GM19099 (cell line): ENCODE data around the gene C8A.

ENCODE experiments used
- POLR2A ChIP-seq: IDR thresholded peaks from 3 replicates; pipeline ENCODE4 v1.6.1; 2011; ENCODE audit warnings: low read depth; ENCODE audit not compliant: insufficient read length; ENCODE audit errors: extremely low read depth

The C8A gene

DNA sequence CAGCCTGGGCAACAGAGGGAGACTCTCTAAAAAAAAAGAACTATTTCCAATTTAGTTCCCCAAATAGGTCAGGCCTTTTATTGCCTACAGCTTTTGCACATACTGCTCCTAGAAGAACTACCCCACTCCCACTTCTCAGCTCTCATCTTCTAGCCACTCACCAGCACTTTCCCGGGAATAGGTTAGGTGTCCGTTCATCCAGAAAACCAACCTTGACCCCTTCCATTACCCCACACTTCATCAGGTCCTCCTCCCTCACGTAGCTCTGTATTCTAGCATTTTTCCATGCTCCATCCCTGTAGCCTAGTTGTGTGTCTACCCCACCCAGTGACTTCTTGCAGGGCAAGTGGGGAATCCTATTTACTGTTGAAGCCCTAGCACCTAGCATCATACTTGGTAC, 68.6 kb downstream of the C8A start:
- no peak for TF ChIP-seq POLR2A

DNA sequence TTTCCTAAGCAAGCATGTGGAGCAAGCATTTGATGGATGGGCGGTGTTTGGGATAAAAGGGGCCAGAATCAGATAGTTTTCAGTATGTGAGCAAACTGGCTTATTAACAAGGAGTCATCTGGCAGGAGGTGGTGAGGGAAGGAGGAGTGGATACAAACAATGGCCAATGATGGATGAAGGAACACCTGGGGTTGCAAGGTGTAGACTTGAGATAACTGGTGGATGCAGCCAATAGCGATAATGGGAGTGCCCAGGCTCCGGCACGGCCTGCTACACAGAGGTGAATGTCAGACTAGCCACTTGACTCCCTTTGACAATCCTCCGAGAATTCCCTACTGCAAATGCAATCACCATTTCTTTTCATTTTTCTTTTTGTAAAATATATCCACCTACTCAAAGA, 69.5 kb downstream of the C8A start:
- no peak for TF ChIP-seq POLR2A

DNA sequence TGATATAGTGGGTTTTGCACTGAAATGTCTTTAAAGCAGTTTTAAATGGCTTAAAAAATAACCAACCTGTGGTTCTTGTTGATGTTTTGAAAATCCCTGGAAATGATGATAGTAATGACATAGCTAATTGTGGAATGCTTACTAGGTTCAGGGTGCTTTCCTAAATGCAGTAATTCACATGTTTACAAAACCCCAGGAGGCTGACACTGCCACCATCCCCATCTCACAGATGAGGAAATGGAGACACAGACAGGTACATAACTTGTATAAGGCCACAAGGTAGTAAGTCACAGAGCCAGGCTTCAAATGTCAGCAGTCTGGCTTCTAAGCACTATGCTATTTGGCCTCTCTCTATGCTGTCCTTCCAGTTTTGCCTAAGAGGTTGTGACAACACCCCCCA, 70.6 kb downstream of the C8A start:
- no peak for TF ChIP-seq POLR2A

DNA sequence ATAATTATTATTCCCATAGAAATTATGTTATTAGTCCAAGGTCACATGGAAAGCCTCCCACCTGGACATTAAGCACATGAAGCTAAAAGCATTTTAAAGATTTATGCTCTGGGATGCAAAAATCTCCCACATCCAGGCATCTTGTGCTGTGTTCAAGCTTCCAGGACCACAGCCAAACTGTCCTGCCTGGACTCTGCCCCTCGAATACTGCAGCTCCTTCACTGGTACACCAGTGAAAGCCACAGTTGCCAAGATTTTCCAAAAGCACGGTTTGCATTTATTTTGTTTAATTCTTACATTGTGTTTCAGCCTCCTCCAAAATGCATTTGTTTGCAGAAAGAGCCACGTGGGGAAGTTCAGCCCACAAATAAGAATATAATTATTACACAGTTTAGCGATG, 72.6 kb downstream of the C8A start:
- no peak for TF ChIP-seq POLR2A

DNA sequence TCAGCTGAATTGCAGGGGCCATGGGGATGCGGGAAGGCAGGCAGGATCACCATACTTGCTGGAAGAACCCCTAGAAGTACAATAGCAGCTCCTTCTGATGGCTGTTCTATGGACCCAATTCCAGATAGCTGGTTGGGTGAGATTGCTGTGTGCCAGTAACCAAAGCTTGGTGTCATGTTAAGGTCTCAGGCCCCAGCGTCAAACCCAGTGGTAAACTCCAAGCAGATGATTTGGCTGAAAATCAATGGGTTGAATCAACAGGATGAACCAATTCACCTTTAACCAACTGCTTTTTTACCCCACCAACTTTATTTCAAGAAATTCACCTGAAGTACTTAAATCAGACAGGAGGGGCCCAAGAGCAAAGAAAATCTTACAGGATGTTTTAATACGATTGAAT, 73.4 kb downstream of the C8A start:
- TF ChIP-seq POLR2A: no peak

DNA sequence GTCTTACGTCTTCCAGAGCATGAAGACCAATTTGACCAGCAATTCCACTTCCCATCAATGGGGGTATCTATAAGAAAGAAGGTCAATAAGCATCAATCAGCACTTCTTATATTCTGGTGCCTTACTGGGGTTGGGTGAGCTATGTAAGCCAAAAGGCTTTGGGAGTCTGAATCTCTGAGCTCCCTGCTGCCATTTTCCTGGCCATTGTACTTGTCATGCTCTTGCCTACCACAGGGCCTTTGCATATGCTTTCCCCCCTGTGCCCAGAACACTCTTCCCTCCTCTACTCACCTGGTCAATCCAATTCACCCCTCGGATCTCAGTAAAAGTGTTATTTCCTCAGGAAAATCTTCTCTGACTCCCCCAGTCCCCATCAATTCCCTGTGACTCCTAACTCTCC, 74.9 kb downstream of the C8A start:
- no peak for TF ChIP-seq POLR2A

DNA sequence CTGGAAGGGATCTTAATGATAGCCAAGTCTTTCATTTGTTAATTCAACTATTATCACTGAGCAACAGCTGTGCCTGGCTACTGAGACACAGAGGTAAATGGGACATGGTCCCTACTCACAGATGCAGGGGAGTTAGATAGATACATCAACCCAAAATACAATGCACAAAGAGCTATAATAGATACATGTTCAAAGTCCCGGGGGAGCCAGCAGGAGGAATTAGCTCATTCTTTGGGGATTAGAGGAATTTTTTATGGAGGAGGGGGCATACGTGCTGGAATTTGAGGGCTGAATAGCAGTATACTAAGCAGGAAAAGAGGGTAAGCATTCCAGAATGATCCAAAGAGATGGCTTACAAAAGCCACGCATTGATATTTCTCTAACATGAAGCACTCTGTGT, 76.6 kb downstream of the C8A start:
- no peak for TF ChIP-seq POLR2A

DNA sequence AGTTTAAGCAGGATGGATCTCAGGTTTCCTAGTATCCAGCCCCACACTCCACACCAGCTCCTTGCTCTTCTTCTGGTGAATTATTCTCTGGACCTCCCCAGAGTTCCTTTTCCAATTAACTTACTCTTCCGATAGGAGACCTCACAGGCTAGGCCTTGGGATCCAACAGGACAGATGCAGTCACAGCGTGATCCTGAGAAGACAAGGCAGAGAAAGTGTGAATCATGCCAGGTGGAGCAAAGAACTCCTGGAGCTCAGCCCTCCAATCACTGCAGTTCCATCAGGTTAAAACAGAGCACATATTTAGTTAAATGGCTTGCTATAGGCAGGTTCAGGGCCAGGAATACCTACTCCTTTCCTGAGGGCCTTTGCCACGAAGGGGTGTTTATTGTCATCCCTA, 77.1 kb downstream of the C8A start:
- no peak for TF ChIP-seq POLR2A

DNA sequence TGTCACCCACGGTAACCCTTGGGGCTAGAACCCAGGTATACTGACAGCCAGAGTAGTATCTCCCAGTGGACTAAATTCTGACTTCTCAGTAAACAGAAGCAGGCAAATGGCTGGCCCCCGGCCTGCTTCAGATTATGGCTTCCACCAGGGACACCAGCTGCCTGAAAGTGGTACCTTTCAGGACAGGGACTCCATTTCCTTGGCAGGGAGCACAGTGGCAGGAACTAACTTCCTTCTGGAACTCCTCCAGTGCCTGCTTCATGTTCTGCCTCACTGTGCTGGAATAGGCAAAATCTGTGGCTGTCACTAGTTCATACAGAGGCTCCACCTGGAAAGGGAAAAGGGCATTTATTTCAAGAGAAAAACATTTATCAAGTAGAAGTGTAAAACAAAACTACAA, 78.6 kb downstream of the C8A start:
- TF ChIP-seq POLR2A: no peak

DNA sequence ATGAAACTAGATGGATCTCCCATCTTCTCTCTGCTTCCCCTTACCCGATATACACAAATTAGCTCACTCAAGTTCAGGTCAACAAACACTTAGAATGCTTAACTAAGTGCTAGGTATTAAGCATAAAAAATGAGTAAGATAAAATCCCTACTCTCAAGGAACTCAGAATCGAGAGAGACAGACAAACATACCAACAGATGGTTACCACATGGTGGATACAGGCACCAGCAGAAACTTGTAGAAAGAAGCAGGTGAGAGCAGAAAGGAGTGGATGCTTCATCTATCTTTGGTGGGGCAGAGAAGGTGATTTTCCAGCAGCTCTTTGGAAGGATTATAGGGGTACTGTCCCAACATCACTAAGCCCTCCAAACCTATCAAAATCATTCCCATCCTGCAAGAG, 79.0 kb downstream of the C8A start:
- no peak for TF ChIP-seq POLR2A

DNA sequence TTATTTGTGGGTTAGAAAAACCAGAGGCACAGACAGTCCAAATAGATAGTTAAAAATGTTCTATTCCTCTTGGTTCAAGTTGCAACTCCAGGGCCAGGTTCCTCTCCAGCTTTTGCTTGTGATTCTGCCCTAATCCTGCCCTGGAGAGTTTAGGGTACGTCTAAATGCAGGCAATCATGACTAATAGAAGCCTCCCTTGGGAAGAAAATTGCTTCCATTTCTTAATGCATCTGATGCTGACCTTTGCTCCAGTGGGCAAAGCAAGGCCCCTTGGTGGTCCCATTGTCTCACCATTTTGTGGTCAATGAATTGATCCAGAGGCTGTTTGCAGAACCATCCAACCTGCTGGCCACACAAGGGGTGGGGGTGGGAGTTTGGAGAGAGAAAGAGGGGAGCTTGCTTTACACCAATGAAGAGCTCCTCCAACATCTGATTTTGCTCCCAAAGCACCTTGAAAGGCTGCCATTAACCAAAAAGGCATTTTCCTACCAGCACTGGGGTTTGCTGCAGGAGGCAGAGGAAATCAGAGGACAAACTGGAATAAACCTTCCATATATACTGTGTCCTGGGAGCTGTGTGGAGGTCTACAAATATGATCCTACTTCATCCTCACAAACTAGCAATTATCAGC, 79.9 kb downstream of the C8A start:
- no peak for TF ChIP-seq POLR2A

DNA sequence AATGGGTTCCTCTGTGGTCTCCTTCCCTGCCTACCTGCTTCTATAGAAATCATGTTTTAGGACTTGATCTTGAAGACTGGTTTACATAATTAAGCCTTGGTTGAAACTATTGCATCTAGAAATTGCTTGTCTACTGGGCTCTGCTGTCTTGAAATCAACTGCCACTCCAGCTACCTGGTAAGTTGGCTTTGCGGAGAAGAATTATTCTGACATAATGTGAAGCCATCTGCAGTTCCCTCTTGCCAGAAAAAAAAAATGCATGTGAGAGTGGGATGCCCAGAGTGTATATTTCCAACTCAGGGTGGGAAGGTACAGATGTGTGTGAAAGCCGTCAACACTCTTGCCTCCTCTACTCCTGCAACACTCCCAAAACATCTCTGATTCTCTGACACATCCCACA, 84.0 kb downstream of the C8A start:
- no peak for TF ChIP-seq POLR2A

DNA sequence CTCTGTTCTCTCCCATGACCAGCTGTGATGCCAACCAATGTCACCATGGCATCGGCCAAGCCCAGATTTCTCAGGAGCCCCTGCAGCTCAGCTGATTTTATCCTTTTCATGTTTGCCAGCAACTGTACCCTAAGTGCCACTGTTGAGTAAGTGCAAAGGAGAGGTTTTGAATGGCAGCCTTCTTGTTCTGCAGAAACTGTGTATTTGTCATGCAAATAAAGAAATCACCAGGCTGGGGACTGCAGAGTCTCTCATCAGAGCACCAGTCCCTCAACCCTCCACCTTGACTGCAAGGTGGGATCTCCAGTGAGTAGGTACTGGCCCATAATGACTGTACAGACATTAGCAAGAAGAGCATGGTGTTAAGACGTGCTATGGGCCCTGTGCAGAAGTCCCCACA, 84.6 kb downstream of the C8A start:
- TF ChIP-seq POLR2A: no peak

DNA sequence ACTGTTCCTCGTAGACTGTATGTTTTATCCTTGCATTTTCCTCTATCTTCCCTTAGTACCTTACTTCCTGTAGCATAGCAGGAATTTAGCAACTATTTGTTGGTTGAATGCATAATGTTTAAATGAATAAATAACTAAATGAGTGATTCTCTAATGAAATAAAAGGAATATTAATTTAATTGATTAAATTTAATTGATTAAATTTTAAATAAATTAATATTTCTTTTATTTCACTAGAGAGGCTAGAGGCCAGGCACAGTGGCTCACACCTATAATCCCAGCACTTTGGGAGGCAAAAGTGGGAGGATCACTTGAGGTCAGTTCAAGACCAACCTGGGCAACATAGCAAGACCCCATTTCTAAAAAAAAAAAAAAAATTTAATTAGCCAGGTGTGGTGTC, 85.4 kb downstream of the C8A start:
- TF ChIP-seq POLR2A: no peak

DNA sequence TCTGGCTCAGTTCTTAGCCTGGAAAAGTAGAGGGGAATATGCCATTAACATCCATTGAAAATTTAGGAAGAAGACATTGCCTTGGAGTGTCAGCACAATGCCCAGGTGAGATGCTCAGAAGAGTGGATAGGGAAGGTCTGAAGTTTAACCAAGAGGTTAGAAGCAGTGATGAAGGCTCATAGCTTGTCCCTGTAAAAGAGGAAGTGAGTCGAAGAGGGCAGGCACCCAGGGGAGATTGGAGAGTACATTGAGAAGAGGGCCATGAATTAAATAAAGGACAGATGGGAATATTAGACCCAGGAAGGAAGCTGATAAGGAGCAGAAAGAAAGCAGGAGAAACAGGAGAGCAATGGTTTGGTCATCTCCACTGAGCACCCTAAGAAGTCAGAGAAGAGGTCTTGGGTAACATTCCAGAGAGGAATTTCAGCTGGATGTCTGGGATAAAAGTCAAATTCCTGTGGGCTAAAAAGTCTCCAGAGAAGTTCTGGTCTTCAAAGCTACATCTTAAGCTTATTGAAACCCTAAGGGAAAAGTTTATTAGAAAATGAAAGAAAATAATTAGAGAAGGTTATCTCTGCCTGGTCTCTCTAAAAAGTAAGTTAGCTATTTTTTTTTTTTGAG, 93.9 kb downstream of the C8A start:
- TF ChIP-seq POLR2A: no peak

DNA sequence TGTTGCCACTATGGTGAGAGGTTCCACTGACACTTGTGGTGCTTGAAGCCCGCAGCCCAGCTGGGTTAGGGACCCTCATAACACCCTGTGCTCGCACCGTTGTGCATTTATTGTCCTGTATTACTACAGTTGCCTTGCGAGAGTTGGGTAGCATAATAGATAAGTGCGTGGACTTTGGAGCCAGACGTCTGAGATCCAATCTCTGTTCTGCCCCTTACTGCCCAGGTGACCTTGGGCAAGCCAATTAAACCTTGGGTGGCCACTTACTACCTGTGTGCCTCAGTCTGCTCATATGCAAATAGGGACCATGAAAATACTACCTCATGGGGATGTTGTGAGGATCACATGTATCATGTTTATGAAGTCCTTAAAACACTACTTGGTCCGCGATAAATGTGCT, 97.9 kb downstream of the C8A start:
- no peak for TF ChIP-seq POLR2A

DNA sequence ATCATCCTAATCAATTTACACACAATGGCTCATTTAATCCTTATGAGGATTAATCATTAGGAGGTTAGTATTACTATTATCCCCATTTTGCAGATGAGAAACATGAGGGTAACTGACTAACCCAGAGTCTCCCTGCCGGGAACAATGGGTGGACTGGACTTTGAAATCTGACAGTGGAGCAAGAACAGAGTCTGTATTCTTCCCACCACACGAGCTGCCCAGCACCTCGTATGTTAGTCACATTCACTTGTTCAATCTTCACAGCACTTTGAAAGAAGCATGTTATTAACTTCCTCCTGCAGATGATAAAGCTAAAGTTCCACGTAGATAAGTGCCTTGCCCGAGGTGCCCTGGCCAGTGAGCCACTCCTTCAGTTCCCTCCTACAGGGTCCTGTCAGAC, 98.8 kb downstream of the C8A start:
- TF ChIP-seq POLR2A: no peak
